K562 (cell line): ENCODE measurements around the gene DPP4. TPM values are rescaled to one million over a fixed set of nuclear protein-coding genes. Genes with fewer than 3 reads are reported as not detected.

ENCODE experiments used
- ATAC-seq: fragments of 200-7000 bp; cut with Tn5 transposase; 3 replicates; pipeline ENCODE4 v1.9.1; 2020; ENCODE audit warnings: moderate library complexity
- BruUV-seq: library from RNA; stranded (reverse); fragments of 400-500 nt; replicated peaks from 2 replicates; lab custom pipeline; 2021; lab: Mats Ljungman, UMichigan
- CTCF ChIA-PET: fragments of 300-600 bp; formaldehyde crosslinking; extraction: SDS; loops from one replicate; lab custom pipeline; 2021; ENCODE audit warnings: low intra/inter-chr PET ratio; lab: Yijun Ruan, JAX
- POLR2A ChIA-PET: fragments of 300-600, 350-650 bp; sonication (Branson Sonifier 250); formaldehyde crosslinking; extraction: SDS; loops from one replicate; lab custom pipeline; 2021; ENCODE audit warnings: antibody characterized with exemption, inconsistent platforms; lab: Yijun Ruan, JAX
- DNase-seq, 4 experiments: peaks; one replicate each; pipeline versions ENCODE4 v3.0.0 to v3.0.0-alpha.2; 2011 to 2018; ENCODE audit warnings: low spot score in 3 of 4, mixed read lengths in 3 of 4; ENCODE audit errors: extremely low read depth in 1 of 4
- FAIRE-seq: peaks from 2 replicates; lab custom pipeline; 2011; peaks lifted over from hg19 to GRCh38; lab: Jason Lieb, UNC
- H2AFZ ChIP-seq: 2 replicates; pipeline ENCODE4 v1.6.0; 2011; ENCODE audit warnings: low read depth, low read length, control low read depth, inconsistent platforms
- H3K27ac ChIP-seq: fragments of 200-600 bp; 3 replicates; pipeline ENCODE4 v1.8.0; 2011; ENCODE audit warnings: low read depth, mild to moderate bottlenecking, control low read depth, inconsistent platforms, low read length, moderate library complexity, mixed read lengths; ENCODE audit errors: extremely low read depth
- H3K27me3 ChIP-seq, 2 experiments: fragments of 300-600 bp in 1 of 2; 2 replicates in 1 of 2; 3 replicates in 1 of 2; pipeline versions ENCODE4 v1.6.0 to v1.8.0; 2011; ENCODE audit warnings: inconsistent platforms in 2 of 2, low read length in 2 of 2, mild to moderate bottlenecking in 1 of 2, mixed read lengths in 1 of 2, moderate library complexity in 1 of 2; ENCODE audit not compliant: control insufficient read depth in 2 of 2, insufficient read depth in 2 of 2
- H3K36me3 ChIP-seq: fragments of 300-600 bp; 3 replicates; pipeline ENCODE4 v1.8.0; 2011; ENCODE audit warnings: mild to moderate bottlenecking, low read length, inconsistent platforms; ENCODE audit not compliant: control insufficient read depth, insufficient read depth
- H3K4me1 ChIP-seq, 2 experiments: fragments of 200-600 bp in 1 of 2; replicated peaks in 1 of 2; 2 replicates in 1 of 2; 3 replicates in 1 of 2; pipeline versions ENCODE4 v1.5.1 to v1.8.0; 2011; ENCODE audit warnings: inconsistent platforms in 2 of 2, low read length in 2 of 2, mild to moderate bottlenecking in 1 of 2, mixed read lengths in 1 of 2, moderate library complexity in 1 of 2; ENCODE audit not compliant: control insufficient read depth in 2 of 2, insufficient read depth in 2 of 2
- H3K4me2 ChIP-seq: 2 replicates; pipeline ENCODE4 v1.6.1; 2011; ENCODE audit warnings: low read length, control low read depth, inconsistent platforms, mixed read lengths; ENCODE audit not compliant: insufficient read depth
- H3K4me3 ChIP-seq: fragments of 200-600 bp; sonication (generic), shearing (Covaris generic); 2 replicates; pipeline ENCODE4 v1.5.1; 2016; ENCODE audit warnings: control low read depth, inconsistent platforms
- H3K79me2 ChIP-seq: fragments of 200-600 bp; 3 replicates; pipeline ENCODE4 v1.8.0; 2011; ENCODE audit warnings: low read length, inconsistent platforms; ENCODE audit not compliant: control insufficient read depth, insufficient read depth
- H3K9ac ChIP-seq, 2 experiments: 2 replicates each; pipeline versions ENCODE4 v1.6.0 to v1.6.1; 2011; ENCODE audit warnings: low read depth in 2 of 2, low read length in 2 of 2, control low read depth in 1 of 2, inconsistent platforms in 1 of 2, mild to moderate bottlenecking in 1 of 2, mixed read lengths in 1 of 2; ENCODE audit not compliant: insufficient read depth in 1 of 2
- H3K9me1 ChIP-seq: one replicate; pipeline ENCODE4 v1.6.0; 2011; ENCODE audit warnings: inconsistent platforms, mild to moderate bottlenecking, low read length, moderate library complexity; ENCODE audit not compliant: control insufficient read depth, insufficient read depth
- H3K9me3 ChIP-seq: replicated peaks from 2 replicates; pipeline ENCODE4 v1.5.1; 2011; ENCODE audit warnings: low read depth, low read length, inconsistent platforms; ENCODE audit not compliant: control insufficient read depth, insufficient read depth
- H4K20me1 ChIP-seq: replicated peaks from 2 replicates; pipeline ENCODE4 v1.6.1; 2011; ENCODE audit warnings: low read length, inconsistent platforms, mixed read lengths; ENCODE audit not compliant: control insufficient read depth, insufficient read depth
- GATAD2A ChIP-seq: fragments of 450-650 bp; IDR thresholded peaks from 2 replicates; pipeline ENCODE4 v1.6.1; 2017
- ILF3 ChIP-seq: fragments of 450-650 bp; IDR thresholded peaks from 2 replicates; pipeline ENCODE4 v1.6.1; 2018; ENCODE audit warnings: antibody characterized with exemption, mild to moderate bottlenecking, moderate library complexity, borderline replicate concordance
- MYC ChIP-seq, 2 experiments: fragments of 250-450 bp in 1 of 2; sonication (Bioruptor Pico) in 1 of 2; IDR thresholded peaks; 2 replicates each; pipeline versions ENCODE4 v1.5.1 to v1.6.1; 2012 to 2021; ENCODE audit warnings: low read depth in 2 of 2, borderline replicate concordance in 1 of 2, improper control_type of control experiment in 1 of 2, low read length in 1 of 2, mild to moderate bottlenecking in 1 of 2, moderate library complexity in 1 of 2
- PHB2 ChIP-seq: fragments of 450-650 bp; IDR thresholded peaks from 2 replicates; pipeline ENCODE4 v1.6.1; 2017; ENCODE audit warnings: low read depth
- POLR2AphosphoS2 ChIP-seq: IDR thresholded peaks from 2 replicates; pipeline ENCODE4 v1.6.1; 2012; ENCODE audit warnings: low read length, improper control_type of control experiment
- PRDM10 ChIP-seq: fragments of 450-650 bp; IDR thresholded peaks from 2 replicates; pipeline ENCODE4 v1.6.1; 2018; ENCODE audit not compliant: partially characterized antibody
- SMARCC2 ChIP-seq: fragments of 450-650 bp; IDR thresholded peaks from 2 replicates; pipeline ENCODE4 v1.6.1; 2017; ENCODE audit warnings: antibody characterized with exemption, moderate library complexity, mild to moderate bottlenecking, low read depth
- SRSF9 ChIP-seq: fragments of 200-400 bp; formaldehyde crosslinking; IDR thresholded peaks from 2 replicates; pipeline ENCODE4 v1.6.1; 2017; ENCODE audit warnings: low read depth, low read length, borderline replicate concordance
- TCF15 ChIP-seq: fragments of 250-450 bp; sonication (Bioruptor Pico); IDR thresholded peaks from 2 replicates; pipeline ENCODE4 v1.8.0; 2022; ENCODE audit warnings: moderate library complexity, mild to moderate bottlenecking, inconsistent platforms
- TSHZ1 ChIP-seq: fragments of 250-450 bp; sonication (Bioruptor Pico); IDR thresholded peaks from 2 replicates; pipeline ENCODE4 v1.4.0; 2020; ENCODE audit warnings: mild to moderate bottlenecking, moderate library complexity
- ZNF311 ChIP-seq: fragments of 250-450 bp; sonication (Bioruptor Pico); IDR thresholded peaks from 2 replicates; pipeline ENCODE4 v1.4.0; 2020; ENCODE audit warnings: mild to moderate bottlenecking, moderate library complexity
- ZNF586 ChIP-seq: fragments of 450-650 bp; formaldehyde crosslinking; conservative IDR thresholded peaks from 2 replicates; pipeline ENCODE4 v1.4.0; 2020; ENCODE audit warnings: mild to moderate bottlenecking, moderate library complexity
- ZNF778 ChIP-seq: fragments of 450-650 bp; formaldehyde crosslinking; IDR thresholded peaks from 2 replicates; pipeline ENCODE4 v1.4.0; 2020; ENCODE audit warnings: mild to moderate bottlenecking, moderate library complexity
- WGBS: fragments of 100-300 bp; shearing (Covaris generic); methylation state at CpG from one replicate; pipeline ENCODE4 v1.1.6; 2016; ENCODE audit warnings: low coverage, mixed read lengths; ENCODE audit not compliant: insufficient coverage; ENCODE audit errors: missing lambda C conversion rate; 5-methylcytosine and 5-hydroxymethylcytosine counted together
- in situ Hi-C: fragments of 300-500 bp; cut with MboI; formaldehyde crosslinking; loops from 4 replicates; pipeline ENCODE4 v1.15.0; 2018; ENCODE audit warnings: inconsistent platforms, mixed read lengths
- intact Hi-C: fragments of 100-400 bp; cut with micrococcal nuclease; formaldehyde crosslinking; loops from 2 replicates; pipeline ENCODE4 v1.14.2; 2022
- polyA plus RNA-seq, 8 experiments: library from polyadenylated mRNA; depleted of rRNA in 4 of 8; stranded (reverse) in 5 of 8; unstranded in 3 of 8; fragments of >200 nt; fragmentation: Nextera tagmentation in 2 of 8; fragmentation: Illumina TruSeq in 1 of 8; extraction: Ambion mirVana in 2 of 8; extraction: Trizol in 1 of 8; gene quantifications; 2 replicates each; pipeline versions ENCODE4 v1.2.1 to v1.2.3, GENCODE V29; 2011 to 2014; ENCODE audit warnings: inconsistent platforms in 1 of 8, missing spikeins in 1 of 8
- total RNA-seq, 7 experiments: library from RNA; depleted of rRNA in 6 of 7; stranded (reverse); fragments of >200 nt in 6 of 7; fragmentation: Illumina TruSeq in 2 of 7; extraction: Trizol in 2 of 7; gene quantifications; 2 replicates each; pipeline versions ENCODE4 v1.2.1 to v1.2.3, GENCODE V29; 2011 to 2021; ENCODE audit warnings: low replicate concordance in 1 of 7
- TF ChIP-seq, protein P1 (sequence below): sonication (generic); IDR thresholded peaks from 2 replicates; pipeline ENCODE4 v1.6.1; 2016

Gene DPP4
- total and polyA plus RNA-seq, 9 of the 15 experiments (the other 6 are each of a cell fraction or from before 2014, with no cell fraction given): 0.11 TPM; not detected in 8

GRCh38 chr2:162069267-162069903 is 4.6 kb downstream of the DPP4 start:
- Histone ChIP-seq H4K20me1 (no peaks in the 10 kb centered on the region), H3K27me3 (0 out of 5 replicates have a peak, but pooled peaks cover 0 to 9% of the 10 kb centered on the region in 2 experiments), H3K4me3 (no peak overlapping the region), H3K9me3 (no peaks in the 10 kb centered on the region; the same call in 1 of the 2 replicates), H3K79me2 (no peaks in the 10 kb centered on the region), H3K36me3 (no peaks in the 10 kb centered on the region), H3K4me1 (no peaks in the 10 kb centered on the region), H3K9me1 (no peaks in the 10 kb centered on the region), H3K27ac (no peak overlapping the region), H3K4me2 (no peak overlapping the region), H3K9ac (no peak overlapping the region), H2AFZ (no peak overlapping the region)
- WGBS: 3% methylated on average over 4 of the region's 4 CpGs
- in situ Hi-C loops (no loop called here), intact Hi-C loops (no loop called here)
- BruUV-seq: no TSS peak
- ATAC-seq (no peak), DNase-seq (no peak), FAIRE-seq (no peak)
- CTCF ChIA-PET: no interaction called here
- POLR2A ChIA-PET: no interaction called here
- TF ChIP-seq ILF3: no peak
- no peak for TF ChIP-seq GATAD2A
- no peak for TF ChIP-seq MYC (IDR thresholded peaks at IDR 0.05; ENCODE audit: low read depth, low read length)
- no peak for TF ChIP-seq MYC (CRISPR knock-in tag; IDR thresholded peaks at IDR 0.05; ENCODE audit: borderline replicate concordance, low read depth)
- no peak for TF ChIP-seq ZNF311
- no peak for TF ChIP-seq SMARCC2
- no peak for TF ChIP-seq SRSF9
- TF ChIP-seq TCF15 (CRISPR knock-in tag): no peak
- TF ChIP-seq, protein P1, sequence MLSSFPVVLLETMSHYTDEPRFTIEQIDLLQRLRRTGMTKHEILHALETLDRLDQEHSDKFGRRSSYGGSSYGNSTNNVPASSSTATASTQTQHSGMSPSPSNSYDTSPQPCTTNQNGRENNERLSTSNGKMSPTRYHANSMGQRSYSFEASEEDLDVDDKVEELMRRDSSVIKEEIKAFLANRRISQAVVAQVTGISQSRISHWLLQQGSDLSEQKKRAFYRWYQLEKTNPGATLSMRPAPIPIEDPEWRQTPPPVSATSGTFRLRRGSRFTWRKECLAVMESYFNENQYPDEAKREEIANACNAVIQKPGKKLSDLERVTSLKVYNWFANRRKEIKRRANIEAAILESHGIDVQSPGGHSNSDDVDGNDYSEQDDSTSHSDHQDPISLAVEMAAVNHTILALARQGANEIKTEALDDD: no peak
- no peak for TF ChIP-seq PHB2
- TF ChIP-seq TSHZ1: no peak
- no peak for TF ChIP-seq ZNF778
- TF ChIP-seq PRDM10: no peak
- TF ChIP-seq POLR2AphosphoS2: no peak
- no peak for TF ChIP-seq ZNF586
